Subcutaneous abdominal adipose tissue (tissue), 5 donors: ENCODE results near the gene HSPA12B.
A peak's percentile ranks its signal among the peaks of the same experiment; 100 is the strongest.

ENCODE experiments used
- H3K27ac ChIP-seq: one replicate; pipeline ENCODE4 v1.7.0; 2013; ENCODE audit warnings: low read depth, mild to moderate bottlenecking, inconsistent platforms, low read length, moderate library complexity
- H3K27me3 ChIP-seq, 5 donors: one replicate each; pipeline ENCODE4 v1.7.0; 2013; ENCODE audit warnings: low read length in 5 of 5, inconsistent platforms in 1 of 5; ENCODE audit not compliant: control insufficient read depth in 5 of 5, insufficient read depth in 4 of 5
- H3K36me3 ChIP-seq, 5 donors: one replicate each; pipeline ENCODE4 v1.7.0; 2013; ENCODE audit warnings: low read length in 5 of 5; ENCODE audit not compliant: control insufficient read depth in 5 of 5, insufficient read depth in 5 of 5
- H3K4me1 ChIP-seq, 5 donors: one replicate each; pipeline ENCODE4 v1.7.0; 2013; ENCODE audit warnings: low read length in 5 of 5, mild to moderate bottlenecking in 3 of 5, moderate library complexity in 1 of 5; ENCODE audit not compliant: control insufficient read depth in 5 of 5, insufficient read depth in 5 of 5
- H3K4me3 ChIP-seq, 5 donors: one replicate each; pipeline ENCODE4 v1.7.0; 2013; ENCODE audit warnings: low read length in 5 of 5, low read depth in 1 of 5
- H3K9ac ChIP-seq, 5 donors: one replicate each; pipeline ENCODE4 v1.7.0; 2013; ENCODE audit warnings: low read length in 5 of 5, mild to moderate bottlenecking in 4 of 5, moderate library complexity in 3 of 5
- H3K9me3 ChIP-seq, 5 donors: one replicate each; pipeline ENCODE4 v1.7.0; 2013; ENCODE audit warnings: low read length in 5 of 5; ENCODE audit not compliant: control insufficient read depth in 5 of 5
- donor health status: healthy.
- donor health status: healthy.
- donor health status: healthy.
- donor health status: healthy.
- donor health status: healthy.

The HSPA12B gene

DNA sequence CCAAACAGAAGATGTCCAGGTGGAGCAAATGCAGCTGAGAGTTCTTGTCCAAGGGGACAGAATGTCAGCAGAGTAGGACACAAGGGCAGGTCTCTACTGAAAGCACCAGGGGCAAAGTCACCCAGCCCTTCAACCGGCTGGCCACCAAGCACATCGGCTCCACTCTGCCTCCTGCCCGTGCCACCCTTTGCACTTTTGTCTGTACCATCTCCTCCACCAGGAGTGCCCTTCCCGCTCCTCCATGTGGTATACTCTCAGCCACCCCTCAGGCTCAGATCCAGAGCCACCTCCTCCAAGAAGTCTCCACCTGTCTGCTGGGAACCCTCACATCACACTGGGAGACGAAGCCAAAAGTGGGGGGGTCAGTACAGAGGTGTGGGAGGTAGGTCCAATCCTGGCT lies 4.1 kb upstream of the HSPA12B start:
- H3K36me3 ChIP-seq, result no peaks in the 10 kb centered on the region
- peak overlapping the region; percentile 65 for H3K27ac ChIP-seq
- no peak overlapping the region for H3K4me3 ChIP-seq
- H3K9ac ChIP-seq, result peak overlapping the region in 1 of 5 donors; percentile 28
- peaks cover 5 to 62% (median 42%) of the 10 kb centered on the region in 5 donors for H3K4me1 ChIP-seq
- H3K9me3 ChIP-seq, result no peaks in the 10 kb centered on the region
- H3K27me3 ChIP-seq, result peaks cover 8 to 23% (median 17%) of the 10 kb centered on the region in 5 donors

DNA sequence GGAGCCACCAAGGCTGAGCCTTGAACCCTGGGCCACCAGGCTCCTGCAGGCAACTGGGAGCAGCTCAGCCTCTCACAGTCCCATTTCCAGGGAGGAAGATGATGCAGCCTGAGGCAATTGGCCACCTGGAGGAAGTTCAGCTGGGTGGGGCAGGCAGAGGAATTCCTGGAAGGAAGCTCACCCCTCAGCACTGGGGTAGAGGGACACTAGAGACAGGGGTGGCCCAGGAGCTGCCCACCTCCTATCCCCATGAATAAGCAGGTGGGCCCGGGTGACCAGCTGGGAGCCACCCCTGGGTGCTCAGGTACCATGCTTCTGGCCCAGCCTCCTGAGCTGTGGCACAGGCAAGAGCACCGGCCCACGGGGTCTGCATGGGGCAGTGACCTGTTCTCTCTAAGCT lies 3.6 kb upstream of the HSPA12B start:
- Histone ChIP-seq H3K9ac (no peak overlapping the region), H3K27me3 (peaks cover 8 to 24% (median 22%) of the 10 kb centered on the region in 5 donors), H3K9me3 (no peaks in the 10 kb centered on the region), H3K4me1 (peaks cover 5 to 67% (median 46%) of the 10 kb centered on the region in 5 donors), H3K4me3 (peak overlapping the region in 1 of 5 donors; percentile 22), H3K36me3 (no peaks in the 10 kb centered on the region), H3K27ac (peak overlapping the region; percentile 65)

- Histone ChIP-seq H3K4me1 (peaks cover 5 to 72% (median 51%) of the 10 kb centered on the region in 5 donors), H3K9me3 (no peaks in the 10 kb centered on the region), H3K4me3 (no peak overlapping the region), H3K9ac (no peak overlapping the region), H3K27ac (peak overlapping the region; percentile 65), H3K27me3 (peaks cover 8 to 26% (median 24%) of the 10 kb centered on the region in 5 donors), H3K36me3 (no peaks in the 10 kb centered on the region)
Observed at GRCh38 chr20:3729378-3729777, 3.1 kb upstream of the HSPA12B start.

DNA sequence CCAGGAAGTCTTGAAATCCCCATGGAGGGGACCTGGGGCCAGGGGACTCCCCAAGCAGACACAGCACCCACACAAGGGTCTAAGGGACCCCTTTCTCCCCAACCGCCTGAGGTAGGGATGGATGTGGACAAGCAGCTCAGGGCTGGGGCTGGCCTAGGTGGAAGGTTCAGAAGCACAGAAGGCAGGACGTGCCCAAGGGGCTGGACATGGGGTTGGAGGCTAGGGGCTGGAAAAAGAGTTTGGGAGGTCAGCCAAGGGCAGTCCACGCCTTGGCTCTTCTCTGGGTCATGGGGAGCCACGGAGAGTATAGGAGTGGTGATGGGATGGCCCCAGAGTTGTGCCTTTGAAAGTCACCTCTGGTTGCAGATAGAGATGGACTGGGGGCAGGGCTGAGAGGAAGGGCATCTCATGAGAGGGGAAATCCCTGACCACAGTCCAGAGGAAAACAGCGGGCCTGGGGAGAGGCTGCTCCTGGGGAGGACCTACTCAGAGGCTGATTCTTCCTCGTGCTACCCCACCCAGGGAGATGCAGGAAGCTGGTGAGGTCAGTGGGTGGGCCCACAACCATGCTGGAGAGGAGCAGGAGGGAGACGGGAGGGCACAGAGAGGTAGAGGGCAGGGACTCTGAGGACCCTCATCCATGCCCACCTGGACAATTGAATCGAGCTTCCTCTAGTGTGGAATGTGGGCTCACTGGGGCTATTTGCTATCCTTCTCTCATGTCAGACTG lies 2.5 kb upstream of the HSPA12B start:
- Histone ChIP-seq H3K4me3 (no peak overlapping the region), H3K9me3 (no peaks in the 10 kb centered on the region), H3K36me3 (no peaks in the 10 kb centered on the region), H3K4me1 (peaks cover 5 to 77% (median 53%) of the 10 kb centered on the region in 5 donors), H3K9ac (peak overlapping the region in 1 of 5 donors; percentile 17), H3K27me3 (peaks cover 8 to 26% (median 24%) of the 10 kb centered on the region in 5 donors), H3K27ac (peak overlapping the region; percentile 27)

DNA sequence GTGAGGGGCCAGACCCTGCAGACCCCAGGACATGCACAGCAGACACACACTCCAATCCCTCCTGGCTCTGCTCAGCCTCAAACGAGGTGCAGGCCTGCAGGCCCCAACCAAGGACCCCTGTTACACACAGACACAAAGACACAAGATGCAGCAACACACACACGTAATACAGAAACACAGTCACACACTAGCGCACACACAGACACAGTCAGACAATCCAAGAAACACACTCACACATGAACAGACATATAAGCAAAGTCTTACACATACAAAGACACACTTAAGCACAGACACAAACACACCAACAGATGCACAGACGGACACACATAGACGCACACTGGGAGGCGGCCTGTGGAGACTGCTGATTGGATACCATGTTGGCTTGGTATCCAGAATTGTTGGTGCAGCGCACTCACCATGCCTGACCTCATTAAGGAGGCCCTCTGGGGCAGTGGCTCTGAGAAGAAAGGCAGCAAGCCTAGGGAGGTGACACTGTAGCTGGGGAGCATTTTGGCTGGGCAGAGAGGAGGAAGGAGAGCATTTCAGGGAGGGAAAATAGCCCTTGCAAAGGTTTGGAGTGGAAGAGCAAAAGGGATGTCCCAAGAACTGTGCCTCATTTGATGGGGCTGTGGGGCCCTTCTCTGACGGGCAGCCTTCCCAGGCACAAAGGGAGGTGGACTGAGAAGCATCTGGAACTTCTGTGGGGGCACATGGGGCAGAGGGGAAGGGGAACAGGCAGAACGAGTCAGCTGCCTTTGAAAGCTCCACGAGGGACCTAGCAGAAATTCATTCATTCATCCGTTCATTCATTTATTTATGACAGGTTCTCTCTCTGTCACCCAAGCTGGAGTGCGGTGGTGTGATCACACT lies 1.4 kb upstream of the HSPA12B start:
- Histone ChIP-seq H3K36me3 (peaks cover 0 to 5% (median 0%) of the 10 kb centered on the region in 5 donors), H3K9me3 (no peaks in the 10 kb centered on the region), H3K9ac (peak overlapping the region in 1 of 5 donors; percentile 35), H3K4me1 (peaks cover 5 to 83% (median 53%) of the 10 kb centered on the region in 5 donors), H3K4me3 (no peak overlapping the region), H3K27me3 (peaks cover 8 to 26% (median 24%) of the 10 kb centered on the region in 5 donors), H3K27ac (peak overlapping the region; percentile 65)

GRCh38 chr20:3731944-3732326 lies 550 bp upstream of the HSPA12B start:
- H3K27ac ChIP-seq, result peak overlapping the region; percentile 65
- peaks cover 8 to 26% (median 24%) of the 10 kb centered on the region in 5 donors for H3K27me3 ChIP-seq
- no peaks in the 10 kb centered on the region for H3K9me3 ChIP-seq
- H3K36me3 ChIP-seq, result peaks cover 0 to 11% (median 0%) of the 10 kb centered on the region in 5 donors
- peaks cover 5 to 87% (median 53%) of the 10 kb centered on the region in 5 donors for H3K4me1 ChIP-seq
- peak overlapping the region in 1 of 5 donors; percentile 46 for H3K9ac ChIP-seq
- no peak overlapping the region for H3K4me3 ChIP-seq

DNA sequence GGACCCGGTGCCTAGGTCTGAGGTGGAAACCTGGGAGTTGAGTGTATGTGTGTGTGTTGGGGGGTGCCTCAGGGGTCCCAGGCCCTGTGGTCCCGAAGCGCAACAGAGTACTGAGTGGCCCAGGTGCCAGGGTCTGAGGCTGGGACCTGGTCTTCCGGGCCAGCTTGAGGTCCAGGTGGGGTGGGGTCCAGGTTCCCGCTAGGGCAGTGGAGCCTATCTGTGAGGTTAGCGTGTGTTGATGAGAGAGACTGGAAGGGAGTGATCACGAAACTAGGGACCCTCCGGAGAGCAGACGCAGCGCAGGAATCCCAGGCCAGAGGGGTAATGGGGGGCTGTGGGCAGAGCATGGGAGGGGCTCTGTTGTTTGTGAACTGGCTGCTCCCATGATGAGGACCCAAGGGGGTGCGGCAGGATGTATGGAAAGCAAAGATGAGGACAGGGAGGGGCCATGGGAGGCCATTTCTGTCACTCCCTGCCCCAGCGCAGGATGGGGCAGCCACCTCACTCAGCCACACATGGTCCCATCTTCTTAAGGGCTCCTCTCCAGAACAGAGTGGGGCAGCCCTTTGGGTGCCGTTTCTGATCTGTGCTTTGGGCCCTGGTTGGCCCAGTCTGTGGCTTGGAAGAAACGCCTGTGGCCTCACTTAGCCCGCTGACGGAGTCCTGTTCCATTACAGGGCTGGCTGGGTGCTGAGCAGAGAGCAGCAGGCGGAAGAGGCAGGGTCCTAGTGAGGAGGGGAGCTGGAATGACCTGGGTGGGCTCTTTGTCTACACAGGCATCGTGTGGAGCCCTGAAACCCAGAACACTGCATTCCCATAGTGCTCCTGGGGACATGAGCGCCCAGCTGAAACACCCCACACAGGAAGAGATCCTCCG lies 872 bp downstream of the HSPA12B start:
- peak overlapping the region; percentile 39 to 81 (median 68) for H3K4me3 ChIP-seq
- peaks cover 6 to 87% (median 54%) of the 10 kb centered on the region in 5 donors for H3K4me1 ChIP-seq
- peak overlapping the region; percentile 70 for H3K27ac ChIP-seq
- peaks cover 0 to 11% (median 0%) of the 10 kb centered on the region in 5 donors for H3K36me3 ChIP-seq
- peak overlapping the region in 3 of 5 donors; percentile 50 to 71 (median 63) for H3K9ac ChIP-seq
- no peaks in the 10 kb centered on the region for H3K9me3 ChIP-seq
- H3K27me3 ChIP-seq, result peaks cover 7 to 24% (median 19%) of the 10 kb centered on the region in 5 donors

DNA sequence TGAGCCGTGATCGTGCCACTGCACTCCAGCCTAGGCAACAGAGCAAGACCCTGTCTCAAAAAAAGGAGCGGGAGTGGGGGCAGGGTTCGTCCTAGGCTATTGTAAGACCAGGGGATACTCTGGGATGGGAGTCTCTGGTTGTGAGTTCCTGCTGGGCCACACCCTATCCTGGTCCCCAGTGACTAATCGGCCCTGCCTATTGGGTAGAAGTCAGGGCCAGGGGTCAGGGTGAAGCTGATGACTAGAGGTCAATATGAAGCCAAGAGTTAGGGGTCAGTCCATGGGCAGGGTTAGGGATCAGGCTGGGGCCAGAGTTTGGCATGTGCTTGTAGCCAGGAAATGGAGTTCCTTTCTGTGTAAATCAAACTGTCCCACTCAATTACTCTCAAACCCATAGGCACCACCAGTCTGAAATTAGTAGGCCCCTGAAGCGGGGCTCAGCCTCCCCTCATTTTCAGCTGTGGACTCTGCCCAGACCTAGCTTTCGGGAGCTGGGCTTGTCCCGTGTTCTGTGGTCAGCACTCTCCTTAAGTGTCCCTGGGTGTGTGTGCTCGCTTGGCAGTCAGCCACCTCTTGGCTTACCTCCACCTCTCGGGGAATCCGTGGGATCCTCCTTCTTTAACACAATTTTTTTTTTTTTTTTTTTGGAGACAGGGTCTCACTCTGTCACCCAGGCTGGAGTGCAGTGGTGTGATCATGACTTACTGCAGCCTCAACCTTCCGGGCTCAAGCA lies 1.8 kb downstream of the HSPA12B start:
- H3K9me3 ChIP-seq, result no peaks in the 10 kb centered on the region
- H3K27ac ChIP-seq, result peak overlapping the region; percentile 70
- peak overlapping the region in 2 of 5 donors; percentile 50 to 71 for H3K9ac ChIP-seq
- H3K4me1 ChIP-seq, result peaks cover 9 to 87% (median 54%) of the 10 kb centered on the region in 5 donors
- peaks cover 0 to 22% (median 16%) of the 10 kb centered on the region in 5 donors for H3K27me3 ChIP-seq
- peak overlapping the region in 4 of 5 donors; percentile 55 to 81 (median 72) for H3K4me3 ChIP-seq
- H3K36me3 ChIP-seq, result peaks cover 0 to 15% (median 6%) of the 10 kb centered on the region in 5 donors

- H3K9ac ChIP-seq, result no peak overlapping the region
- no peak overlapping the region for H3K4me3 ChIP-seq
- H3K27me3 ChIP-seq, result peaks cover 0 to 21% (median 10%) of the 10 kb centered on the region in 5 donors
- no peaks in the 10 kb centered on the region for H3K9me3 ChIP-seq
- peaks cover 9 to 87% (median 55%) of the 10 kb centered on the region in 5 donors for H3K4me1 ChIP-seq
- peaks cover 0 to 20% (median 16%) of the 10 kb centered on the region in 5 donors for H3K36me3 ChIP-seq
- H3K27ac ChIP-seq, result no peak overlapping the region
Observed at GRCh38 chr20:3735768-3736167, 3.3 kb downstream of the HSPA12B start.
